Mesendoderm (in vitro differentiated cells): ENCODE results near the gene NXPH1.
A peak's percentile ranks its signal among the peaks of the same experiment; 100 is the strongest.

Experiments
- DNase-seq: peaks from one replicate; pipeline ENCODE4 v3.0.0; 2013
- H2AK5ac ChIP-seq: 2 replicates; pipeline ENCODE4 v1.6.1; 2013; ENCODE audit warnings: low read length, inconsistent platforms
- H2BK120ac ChIP-seq: 2 replicates; pipeline ENCODE4 v1.6.1; 2013; ENCODE audit warnings: low read depth, mild to moderate bottlenecking, low read length, moderate library complexity, mixed read lengths
- H2BK15ac ChIP-seq: replicated peaks from 2 replicates; pipeline ENCODE4 v1.6.1; 2013; ENCODE audit warnings: low read depth, mild to moderate bottlenecking, moderate library complexity
- H2BK5ac ChIP-seq: 2 replicates; pipeline ENCODE4 v1.6.1; 2013; ENCODE audit warnings: low read length, inconsistent platforms
- H3K18ac ChIP-seq: 2 replicates; pipeline ENCODE4 v1.6.1; 2013; ENCODE audit warnings: mild to moderate bottlenecking, low read length, mixed read lengths
- H3K23ac ChIP-seq: one replicate; pipeline ENCODE4 v1.6.1; 2013; ENCODE audit warnings: low read length
- H3K27ac ChIP-seq: 2 replicates; pipeline ENCODE4 v1.5.1; 2013; ENCODE audit warnings: low read depth, mild to moderate bottlenecking, inconsistent platforms, low read length, moderate library complexity
- H3K27me3 ChIP-seq: 2 replicates; pipeline ENCODE4 v1.6.1; 2013; ENCODE audit warnings: low read length, control low read depth, mild to moderate bottlenecking, inconsistent platforms; ENCODE audit not compliant: insufficient read depth, poor library complexity
- H3K36me3 ChIP-seq: 2 replicates; pipeline ENCODE4 v1.6.1; 2013; ENCODE audit warnings: low read length, inconsistent platforms; ENCODE audit not compliant: control insufficient read depth, insufficient read depth
- H3K4ac ChIP-seq: one replicate; pipeline ENCODE4 v1.6.1; 2013; ENCODE audit warnings: low read depth, mild to moderate bottlenecking, low read length, moderate library complexity
- H3K4me1 ChIP-seq: 2 replicates; pipeline ENCODE4 v1.6.1; 2013; ENCODE audit warnings: low read depth, low read length, inconsistent platforms; ENCODE audit not compliant: control insufficient read depth
- H3K4me2 ChIP-seq: 2 replicates; pipeline ENCODE4 v1.6.1; 2013; ENCODE audit warnings: low read length
- H3K4me3 ChIP-seq: 2 replicates; pipeline ENCODE4 v1.5.1; 2013; ENCODE audit warnings: mild to moderate bottlenecking, low read length
- H3K56ac ChIP-seq: one replicate; pipeline ENCODE4 v1.6.1; 2013; ENCODE audit warnings: low read length
- H3K79me1 ChIP-seq: 2 replicates; pipeline ENCODE4 v1.6.1; 2013; ENCODE audit warnings: low read length, inconsistent platforms
- H3K79me2 ChIP-seq: 2 replicates; pipeline ENCODE4 v1.6.1; 2013; ENCODE audit warnings: mild to moderate bottlenecking, low read length; ENCODE audit not compliant: control insufficient read depth, insufficient read depth
- H3K9ac ChIP-seq: 2 replicates; pipeline ENCODE4 v1.6.1; 2013; ENCODE audit warnings: low read length, inconsistent platforms
- H4K5ac ChIP-seq: one replicate; pipeline ENCODE4 v1.6.1; 2013; ENCODE audit warnings: low read length
- H4K8ac ChIP-seq: one replicate; pipeline ENCODE4 v1.6.1; 2013; ENCODE audit warnings: low read depth, mild to moderate bottlenecking, control low read depth, low read length, moderate library complexity
- WGBS: extraction: QIAGEN DNeasy Blood & Tissue Kit; methylation state at CpG from one replicate; pipeline ENCODE4 v1.1.7; 2013; ENCODE audit warnings: low lambda C conversion rate, missing lambda C conversion rate; ENCODE audit not compliant: insufficient coverage; ENCODE audit errors: extremely low coverage; 5-methylcytosine and 5-hydroxymethylcytosine counted together

The NXPH1 gene

GRCh38 chr7:8699875-8700624 lies 266.6 kb downstream of the NXPH1 start:
- H2BK120ac ChIP-seq, result no peak overlapping the region
- H3K56ac ChIP-seq, result no peak overlapping the region
- H3K4ac ChIP-seq, result no peak overlapping the region
- H4K8ac ChIP-seq, result no peak overlapping the region
- no peak overlapping the region for H3K18ac ChIP-seq
- H3K79me2 ChIP-seq, result no peaks in the 10 kb centered on the region
- no peak for DNase-seq
- no peak overlapping the region for H2BK5ac ChIP-seq
- H2BK15ac ChIP-seq, result no peak overlapping the region
- H3K4me1 ChIP-seq, result no peaks in the 10 kb centered on the region
- H2AK5ac ChIP-seq, result no peak overlapping the region
- H3K4me3 ChIP-seq, result no peak overlapping the region
- no peak overlapping the region for H4K5ac ChIP-seq
- H3K36me3 ChIP-seq, result no peaks in the 10 kb centered on the region
- H3K27ac ChIP-seq, result no peak overlapping the region
- no CpG with 5 or more reads among the region's 3 CpGs for WGBS
- no peak overlapping the region for H3K4me2 ChIP-seq
- H3K9ac ChIP-seq, result no peak overlapping the region
- H3K79me1 ChIP-seq, result no peaks in the 10 kb centered on the region
- no peak overlapping the region for H3K23ac ChIP-seq
- H3K27me3 ChIP-seq, result no peaks in the 10 kb centered on the region

- Histone ChIP-seq H3K79me2 (no peaks in the 10 kb centered on the region), H3K27ac (no peak overlapping the region), H3K27me3 (no peaks in the 10 kb centered on the region), H3K79me1 (no peaks in the 10 kb centered on the region), H3K36me3 (no peaks in the 10 kb centered on the region), H3K18ac (no peak overlapping the region), H3K4ac (no peak overlapping the region), H3K4me3 (no peak overlapping the region), H3K4me1 (no peaks in the 10 kb centered on the region), H4K5ac (no peak overlapping the region), H2AK5ac (no peak overlapping the region), H3K4me2 (no peak overlapping the region), H3K56ac (no peak overlapping the region), H2BK15ac (no peak overlapping the region), H4K8ac (no peak overlapping the region), H2BK5ac (no peak overlapping the region), H3K9ac (no peak overlapping the region), H2BK120ac (no peak overlapping the region), H3K23ac (no peak overlapping the region)
- peak; percentile 29 for DNase-seq
These were observed 269.4 kb downstream of the NXPH1 start for GRCh38 chr7:8702807-8703206.

- no peak overlapping the region for H2BK15ac ChIP-seq
- H2AK5ac ChIP-seq, result no peak overlapping the region
- no peak overlapping the region for H3K23ac ChIP-seq
- H4K5ac ChIP-seq, result no peak overlapping the region
- H4K8ac ChIP-seq, result no peak overlapping the region
- no peak overlapping the region for H3K9ac ChIP-seq
- H3K27ac ChIP-seq, result no peak overlapping the region
- no peak overlapping the region for H2BK120ac ChIP-seq
- H3K4ac ChIP-seq, result no peak overlapping the region
- H3K4me1 ChIP-seq, result no peaks in the 10 kb centered on the region
- H3K79me2 ChIP-seq, result no peaks in the 10 kb centered on the region
- H3K27me3 ChIP-seq, result no peaks in the 10 kb centered on the region
- no peak overlapping the region for H3K18ac ChIP-seq
- H3K79me1 ChIP-seq, result no peaks in the 10 kb centered on the region
- no peak overlapping the region for H3K4me2 ChIP-seq
- no peak overlapping the region for H3K4me3 ChIP-seq
- DNase-seq, result no peak
- H2BK5ac ChIP-seq, result no peak overlapping the region
- WGBS, result no CpG with 5 or more reads among the region's 2 CpGs
- no peak overlapping the region for H3K56ac ChIP-seq
- H3K36me3 ChIP-seq, result no peaks in the 10 kb centered on the region
These were observed 276.7 kb downstream of the NXPH1 start for GRCh38 chr7:8710124-8710523.

GRCh38 chr7:8714791-8715190 lies 281.4 kb downstream of the NXPH1 start:
- Histone ChIP-seq H3K23ac (no peak overlapping the region), H2BK5ac (no peak overlapping the region), H2BK120ac (no peak overlapping the region), H3K4ac (no peak overlapping the region), H3K9ac (no peak overlapping the region), H3K4me1 (no peaks in the 10 kb centered on the region), H4K5ac (no peak overlapping the region), H2BK15ac (no peak overlapping the region), H3K27ac (no peak overlapping the region), H3K79me1 (no peaks in the 10 kb centered on the region), H3K4me3 (no peak overlapping the region), H3K79me2 (no peaks in the 10 kb centered on the region), H4K8ac (no peak overlapping the region), H2AK5ac (no peak overlapping the region), H3K4me2 (no peak overlapping the region), H3K27me3 (no peaks in the 10 kb centered on the region), H3K36me3 (no peaks in the 10 kb centered on the region), H3K56ac (no peak overlapping the region), H3K18ac (no peak overlapping the region)
- no peak for DNase-seq

GRCh38 chr7:8719102-8719501 lies 285.7 kb downstream of the NXPH1 start:
- H2BK15ac ChIP-seq, result no peak overlapping the region
- H3K36me3 ChIP-seq, result no peaks in the 10 kb centered on the region
- H3K4me1 ChIP-seq, result no peaks in the 10 kb centered on the region
- H2BK5ac ChIP-seq, result no peak overlapping the region
- H3K27ac ChIP-seq, result no peak overlapping the region
- no peaks in the 10 kb centered on the region for H3K27me3 ChIP-seq
- H2AK5ac ChIP-seq, result no peak overlapping the region
- no peak overlapping the region for H3K4me2 ChIP-seq
- H4K8ac ChIP-seq, result no peak overlapping the region
- H3K4me3 ChIP-seq, result no peak overlapping the region
- no peak overlapping the region for H2BK120ac ChIP-seq
- H3K18ac ChIP-seq, result no peak overlapping the region
- no peaks in the 10 kb centered on the region for H3K79me1 ChIP-seq
- no peak overlapping the region for H3K23ac ChIP-seq
- WGBS, result no CpG with 5 or more reads among the region's 1 CpG
- no peak overlapping the region for H4K5ac ChIP-seq
- no peaks in the 10 kb centered on the region for H3K79me2 ChIP-seq
- no peak overlapping the region for H3K56ac ChIP-seq
- H3K9ac ChIP-seq, result no peak overlapping the region
- H3K4ac ChIP-seq, result no peak overlapping the region
- DNase-seq, result no peak

- Histone ChIP-seq H3K4me2 (no peak overlapping the region), H4K5ac (no peak overlapping the region), H3K56ac (no peak overlapping the region), H2BK15ac (no peak overlapping the region), H3K23ac (no peak overlapping the region), H4K8ac (no peak overlapping the region), H3K36me3 (no peaks in the 10 kb centered on the region), H3K18ac (no peak overlapping the region), H3K4ac (no peak overlapping the region), H3K4me3 (no peak overlapping the region), H3K4me1 (no peaks in the 10 kb centered on the region), H3K27me3 (no peaks in the 10 kb centered on the region), H2AK5ac (no peak overlapping the region), H2BK120ac (no peak overlapping the region), H3K9ac (no peak overlapping the region), H3K79me2 (no peaks in the 10 kb centered on the region), H2BK5ac (no peak overlapping the region), H3K27ac (no peak overlapping the region), H3K79me1 (no peaks in the 10 kb centered on the region)
- no CpG with 5 or more reads among the region's 4 CpGs for WGBS
- DNase-seq, result peak; percentile 78
These were observed 290.8 kb downstream of the NXPH1 start for GRCh38 chr7:8724080-8724718.
